GM23248 (cell line): Measurements from ENCODE around the gene UBE2A. TPM values are rescaled to one million over a fixed set of nuclear protein-coding genes. Genes with fewer than 3 reads are reported as not detected.

ENCODE experiments used
- DNase-seq: peaks from one replicate; pipeline ENCODE4 v3.0.0-alpha.2; 2015
- H2AFZ ChIP-seq: fragments of 200-600 bp; sonication (generic); 2 replicates; pipeline ENCODE4 v1.6.1; 2016; ENCODE audit warnings: antibody characterized with exemption
- H3F3A ChIP-seq: fragments of 200-600 bp; sonication (generic); 2 replicates; pipeline ENCODE4 v1.6.1; 2016; ENCODE audit warnings: mild to moderate bottlenecking, antibody characterized with exemption, mixed run types; ENCODE audit not compliant: insufficient read depth
- H3K27ac ChIP-seq: fragments of 200-600 bp; sonication (generic); 2 replicates; pipeline ENCODE4 v1.5.1; 2016; ENCODE audit warnings: mild to moderate bottlenecking
- H3K27me3 ChIP-seq: fragments of 200-600 bp; sonication (generic); replicated peaks from 2 replicates; pipeline ENCODE4 v1.6.1; 2016; ENCODE audit warnings: mild to moderate bottlenecking; ENCODE audit not compliant: insufficient read depth
- H3K36me3 ChIP-seq: fragments of 200-600 bp; sonication (generic); 2 replicates; pipeline ENCODE4 v1.6.1; 2016; ENCODE audit warnings: low read depth, mild to moderate bottlenecking
- H3K4me1 ChIP-seq: fragments of 200-600 bp; sonication (generic); 2 replicates; pipeline ENCODE4 v1.6.1; 2016; ENCODE audit warnings: mild to moderate bottlenecking; ENCODE audit not compliant: insufficient read depth
- H3K4me2 ChIP-seq: fragments of 200-600 bp; sonication (generic); one replicate; pipeline ENCODE4 v1.6.1; 2016; ENCODE audit warnings: mild to moderate bottlenecking; ENCODE audit not compliant: unreplicated experiment
- H3K4me3 ChIP-seq: fragments of 200-600 bp; sonication (generic); 2 replicates; pipeline ENCODE4 v1.5.1; 2016; ENCODE audit warnings: mild to moderate bottlenecking
- H3K79me2 ChIP-seq: fragments of 200-600 bp; sonication (generic); 2 replicates; pipeline ENCODE4 v1.6.1; 2016; ENCODE audit warnings: mild to moderate bottlenecking; ENCODE audit not compliant: insufficient read depth
- H3K9ac ChIP-seq: fragments of 200-600 bp; sonication (generic); 2 replicates; pipeline ENCODE4 v1.6.1; 2016; ENCODE audit warnings: mild to moderate bottlenecking
- H3K9me2 ChIP-seq: fragments of 200-600 bp; sonication (generic); 2 replicates; pipeline ENCODE4 v1.6.1; 2016; ENCODE audit warnings: mixed run types, mild to moderate bottlenecking, moderate library complexity; ENCODE audit not compliant: insufficient read depth
- H3K9me3 ChIP-seq: fragments of 200-600 bp; sonication (generic); one replicate; pipeline ENCODE4 v1.6.1; 2017; ENCODE audit warnings: low read depth
- H4K20me1 ChIP-seq: fragments of 200-600 bp; sonication (generic); 2 replicates; pipeline ENCODE4 v1.6.0; 2016; ENCODE audit not compliant: insufficient read depth
- EZH2 ChIP-seq: fragments of 200-600 bp; sonication (generic); IDR thresholded peaks from 2 replicates; pipeline ENCODE4 v1.6.1; 2018; ENCODE audit warnings: antibody characterized with exemption, mild to moderate bottlenecking; ENCODE audit not compliant: insufficient read depth, poor library complexity, severe bottlenecking
- EZH2phosphoT487 ChIP-seq: fragments of 200-600 bp; sonication (generic); IDR thresholded peaks from 2 replicates; pipeline ENCODE4 v1.6.1; 2018; ENCODE audit warnings: antibody characterized with exemption, moderate library complexity, mild to moderate bottlenecking, low read depth; ENCODE audit not compliant: insufficient read depth
- WGBS, 2 experiments: methylation state at CpG; one replicate each; pipeline ENCODE4 v1.1.6; 2015 to 2017; ENCODE audit warnings: low lambda C conversion rate in 2 of 2, low coverage in 1 of 2; ENCODE audit errors: missing lambda C conversion rate in 2 of 2; 5-methylcytosine and 5-hydroxymethylcytosine counted together
- in situ Hi-C: fragments of 300-500 bp; cut with MboI; formaldehyde crosslinking; loops from 2 replicates; pipeline ENCODE4 v1.15.0; 2020
- polyA plus RNA-seq: library from polyadenylated mRNA; unstranded; fragments of >200 nt; fragmentation: Nextera tagmentation; extraction: Ambion mirVana; gene quantifications from 2 replicates; pipeline ENCODE4 v1.2.1, GENCODE V29; 2016
- total RNA-seq: library from RNA; depleted of rRNA; stranded (reverse); fragments of >200 nt; shearing (Covaris generic); gene quantifications from 2 replicates; pipeline ENCODE4 v1.2.3, GENCODE V29; 2014

UBE2A gene
- total and polyA plus RNA-seq, 2 experiments from 2014 or later: 36.1 to 150 TPM

- 0 to 4% methylated on average over 10 to 49 of the region's 68 CpGs for WGBS, 2 experiments
- no peaks in the 10 kb centered on the region for H3K27me3 ChIP-seq
- peak overlapping the region; percentile 96 for H3K27ac ChIP-seq
- 0 out of 2 replicates have a peak, but pooled peaks cover 6% of the 10 kb centered on the region for H3K4me1 ChIP-seq
- H3K9ac ChIP-seq: peak overlapping the region; percentile 88
- peaks cover 50% of the 10 kb centered on the region for H3K79me2 ChIP-seq
- H4K20me1 ChIP-seq: no peaks in the 10 kb centered on the region
- in situ Hi-C loops: loop anchor here (10.0 kb wide), 1 partner anchor 129 kb away; no protein-coding TSS in a partner anchor
- TF ChIP-seq EZH2: no peak
- H2AFZ ChIP-seq: peak overlapping the region; percentile 98
- H3K9me3 ChIP-seq: no peaks in the 10 kb centered on the region
- peak; percentile 46 for DNase-seq
- peaks cover 10% of the 10 kb centered on the region; the same call in 1 of the 2 replicates for H3F3A ChIP-seq
- H3K36me3 ChIP-seq: no peaks in the 10 kb centered on the region
- peak overlapping the region; percentile 81 for H3K4me2 ChIP-seq
- no peaks in the 10 kb centered on the region for H3K9me2 ChIP-seq
- H3K4me3 ChIP-seq: peak overlapping the region; percentile 74
Measured at GRCh38 chrX:119605464-119606279, 31.3 kb downstream of the UBE2A start.

DNA sequence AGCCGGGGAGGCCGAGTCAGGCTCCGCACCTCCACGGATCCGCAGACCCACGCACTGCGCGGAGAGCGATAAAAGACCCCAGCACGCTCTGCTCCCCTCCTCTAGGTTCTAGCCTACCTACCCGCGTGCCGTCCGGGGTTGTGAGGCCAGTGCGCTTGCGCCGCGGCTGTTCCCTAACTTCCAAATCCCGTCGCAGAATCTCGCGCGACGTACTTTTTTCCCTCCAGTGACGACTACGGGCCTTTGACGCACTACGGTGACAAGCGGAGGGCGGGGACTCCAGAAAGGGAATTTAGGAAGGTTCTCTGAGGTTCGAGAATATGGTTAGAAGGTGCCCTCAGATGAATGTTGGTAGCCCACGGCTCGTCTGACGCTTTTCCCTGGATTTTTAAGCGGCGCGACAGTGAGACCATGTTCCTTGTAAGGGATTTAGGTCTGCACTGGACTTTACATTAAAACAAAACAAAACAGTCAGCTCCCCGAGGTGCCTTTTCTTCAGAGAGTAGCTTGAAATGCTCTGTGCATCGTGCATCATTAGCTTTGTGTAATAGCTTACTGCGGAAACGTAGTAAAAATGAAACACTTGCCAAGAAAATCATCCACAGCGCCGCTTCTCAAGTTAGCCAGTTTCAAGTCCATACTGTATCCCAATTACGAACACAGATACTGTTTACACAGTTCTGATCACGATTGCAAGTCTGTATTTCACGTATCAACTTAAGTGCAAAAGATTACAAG lies 32.1 kb downstream of the UBE2A start, which contains the start of gene NKRF:
TSS of gene NKRF (minus strand) at position 145 of the 738 bp plus-strand sequence.
- no peak for TF ChIP-seq EZH2phosphoT487
- Histone ChIP-seq H3K4me1 (0 out of 2 replicates have a peak, but pooled peaks cover 6% of the 10 kb centered on the region), H3K27ac (peak within 1 kb of the TSS; percentile 96), H3F3A (peaks cover 10% of the 10 kb centered on the region; the same call in 1 of the 2 replicates), H3K36me3 (no peaks in the 10 kb centered on the region), H3K79me2 (peaks cover 42% of the 10 kb centered on the region), H3K4me3 (peak within 1 kb of the TSS; percentile 74), H2AFZ (peak within 1 kb of the TSS; percentile 98), H3K27me3 (no peaks in the 10 kb centered on the region), H4K20me1 (no peaks in the 10 kb centered on the region), H3K9me3 (no peaks in the 10 kb centered on the region), H3K9ac (peak within 1 kb of the TSS; percentile 88), H3K4me2 (peak within 1 kb of the TSS; percentile 98), H3K9me2 (no peaks in the 10 kb centered on the region)
- WGBS, 2 experiments: 1 to 2% methylated on average over 37 to 38 of the region's 46 CpGs
- in situ Hi-C loops: loop anchor here (10.0 kb wide), 1 partner anchor 128 kb away; no protein-coding TSS in a partner anchor
- peak; percentile 92 for DNase-seq

DNA sequence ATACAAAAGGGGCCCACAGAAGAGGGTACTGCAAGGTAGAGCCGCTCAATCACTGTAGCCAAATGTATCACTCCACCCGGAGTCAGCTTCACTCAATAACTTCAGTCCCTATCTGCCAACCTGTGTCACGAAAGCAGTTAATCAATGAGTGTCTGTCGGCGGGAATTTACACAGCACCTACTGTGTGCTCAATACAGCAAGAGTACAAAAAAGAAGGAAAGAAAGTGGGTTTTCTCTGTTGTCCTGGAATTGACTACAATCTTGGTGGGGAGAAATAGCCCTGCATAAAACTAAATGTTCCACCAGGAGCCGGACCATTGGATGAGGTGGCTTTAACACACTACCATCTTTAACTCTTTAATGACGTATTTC lies 32.6 kb downstream of the UBE2A start:
- peak overlapping the region; percentile 98 for H2AFZ ChIP-seq
- H3K27me3 ChIP-seq: no peaks in the 10 kb centered on the region
- H3K9ac ChIP-seq: peak overlapping the region; percentile 88
- DNase-seq: peak; percentile 17
- H4K20me1 ChIP-seq: no peaks in the 10 kb centered on the region
- H3F3A ChIP-seq: peaks cover 10% of the 10 kb centered on the region; the same call in 1 of the 2 replicates
- peak overlapping the region; percentile 74 for H3K4me3 ChIP-seq
- in situ Hi-C loops: loop anchor here (10.0 kb wide), 1 partner anchor 128 kb away; no protein-coding TSS in a partner anchor
- H3K36me3 ChIP-seq: no peaks in the 10 kb centered on the region
- H3K9me2 ChIP-seq: no peaks in the 10 kb centered on the region
- 0 out of 2 replicates have a peak, but pooled peaks cover 6% of the 10 kb centered on the region for H3K4me1 ChIP-seq
- H3K4me2 ChIP-seq: peak overlapping the region; percentile 98
- H3K79me2 ChIP-seq: peaks cover 37% of the 10 kb centered on the region
- H3K9me3 ChIP-seq: no peaks in the 10 kb centered on the region
- TF ChIP-seq EZH2phosphoT487 (no peak), EZH2 (no peak)
- peak overlapping the region; percentile 96 for H3K27ac ChIP-seq
- WGBS, 2 experiments: 1 to 2% methylated on average over 7 of the region's 7 CpGs

DNA sequence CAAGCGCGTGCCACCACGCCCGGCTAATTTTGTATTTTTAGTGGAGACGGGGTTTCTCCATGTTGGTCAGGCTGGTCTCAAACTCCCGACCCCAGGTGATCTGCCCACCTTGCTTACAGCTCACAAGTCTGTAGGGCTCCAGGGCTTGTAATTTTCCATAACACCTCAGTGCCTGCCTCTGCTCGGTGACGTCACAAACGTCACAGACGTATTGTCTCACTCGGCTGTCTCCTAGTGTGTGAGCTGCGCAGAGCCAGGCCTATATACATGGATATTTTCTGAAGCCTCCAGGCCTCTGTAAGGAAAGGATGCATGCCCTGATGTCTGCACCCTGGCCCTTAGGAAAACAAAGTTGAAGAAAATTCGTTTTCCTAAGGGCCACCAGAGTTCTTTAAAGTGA lies 40.4 kb downstream of the UBE2A start:
- DNase-seq: no peak

More for the DNA sequence above, 40.4 kb downstream of the UBE2A start:
- WGBS, 2 experiments: 90 to 91% methylated on average over 11 to 13 of the region's 13 CpGs
- Histone ChIP-seq H2AFZ (no peak overlapping the region), H3K4me2 (no peak overlapping the region), H4K20me1 (no peaks in the 10 kb centered on the region), H3K9ac (no peak overlapping the region), H3F3A (no peaks in the 10 kb centered on the region), H3K79me2 (no peaks in the 10 kb centered on the region), H3K27ac (no peak overlapping the region), H3K36me3 (no peaks in the 10 kb centered on the region), H3K9me3 (no peaks in the 10 kb centered on the region), H3K9me2 (no peaks in the 10 kb centered on the region), H3K4me1 (no peaks in the 10 kb centered on the region), H3K27me3 (no peaks in the 10 kb centered on the region), H3K4me3 (no peak overlapping the region)
- in situ Hi-C loops: no loop called here
- no peak for TF ChIP-seq EZH2
- TF ChIP-seq EZH2phosphoT487: no peak
